H1 (cell line): ENCODE measurements around the gene CAMKK2. TPM values are rescaled to one million over a fixed set of nuclear protein-coding genes. Genes with fewer than 3 reads are reported as not detected.

ENCODE experiments used
- CTCF ChIA-PET: fragments of 300-600 bp; sonication (Branson Sonifier 250); formaldehyde crosslinking; loops from one replicate; lab custom pipeline; 2021; ENCODE audit not compliant: partially characterized antibody; lab: Charles Lee
- POLR2A ChIA-PET: fragments of 300-600 bp; sonication (Branson Sonifier 250); formaldehyde crosslinking; loops from one replicate; lab custom pipeline; 2021; ENCODE audit warnings: inconsistent platforms; ENCODE audit not compliant: partially characterized antibody; lab: Charles Lee
- DNase-seq, 2 experiments: peaks; one replicate each; pipeline versions ENCODE4 v3.0.0 to v3.0.0-alpha.2; 2010 to 2022; ENCODE audit warnings: low spot score in 2 of 2, low read depth in 1 of 2, mixed read lengths in 1 of 2
- FAIRE-seq: peaks from 2 replicates; lab custom pipeline; 2011; peaks lifted over from hg19 to GRCh38; lab: Jason Lieb, UNC
- H2AFZ ChIP-seq: 2 replicates; pipeline ENCODE4 v1.8.1; 2012; ENCODE audit warnings: low read length, inconsistent platforms
- H2AK5ac ChIP-seq: 2 replicates; pipeline ENCODE4 v1.6.1; 2013; ENCODE audit warnings: low read depth, low read length
- H2BK120ac ChIP-seq: replicated peaks from 2 replicates; pipeline ENCODE3; 2013; ENCODE audit warnings: low read depth, low read length, inconsistent platforms
- H2BK12ac ChIP-seq: 2 replicates; pipeline ENCODE4 v1.6.1; 2013; ENCODE audit warnings: low read depth, low read length
- H2BK15ac ChIP-seq: 2 replicates; pipeline ENCODE4 v1.6.1; 2013; ENCODE audit warnings: low read length
- H2BK20ac ChIP-seq: 2 replicates; pipeline ENCODE4 v1.6.1; 2013; ENCODE audit warnings: low read length
- H2BK5ac ChIP-seq: 2 replicates; pipeline ENCODE4 v1.6.1; 2013; ENCODE audit warnings: low read depth, low read length
- H3K14ac ChIP-seq: 2 replicates; pipeline ENCODE4 v1.6.1; 2013; ENCODE audit warnings: inconsistent platforms; ENCODE audit not compliant: insufficient read length
- H3K18ac ChIP-seq: 2 replicates; pipeline ENCODE4 v1.6.1; 2013; ENCODE audit warnings: low read length; ENCODE audit errors: extremely low read depth
- H3K23ac ChIP-seq: 2 replicates; pipeline ENCODE4 v1.6.1; 2013; ENCODE audit warnings: inconsistent platforms; ENCODE audit not compliant: insufficient read length
- H3K23me2 ChIP-seq: 2 replicates; pipeline ENCODE4 v1.6.1; 2013; ENCODE audit warnings: low read depth, low read length
- H3K27ac ChIP-seq: 2 replicates; pipeline ENCODE4 v1.6.1; 2011; ENCODE audit warnings: low read depth, low read length, inconsistent platforms
- H3K27me3 ChIP-seq, 4 experiments: replicated peaks in 1 of 4; 1 replicate in 1 of 4; 2 replicates in 3 of 4; pipeline versions ENCODE4 v1.6.1 to v1.8.1; 2011 to 2013; ENCODE audit warnings: low read length in 3 of 4, mild to moderate bottlenecking in 3 of 4, inconsistent platforms in 2 of 4, mixed read lengths in 2 of 4, moderate library complexity in 1 of 4; ENCODE audit not compliant: control insufficient read depth in 3 of 4, insufficient read depth in 3 of 4; ENCODE audit errors: extremely low read depth in 1 of 4
- H3K36me3 ChIP-seq, 4 experiments: 2 replicates each; pipeline versions ENCODE4 v1.6.1 to v1.8.1; 2011 to 2013; ENCODE audit warnings: mild to moderate bottlenecking in 4 of 4, low read length in 3 of 4, moderate library complexity in 2 of 4, control low read depth in 1 of 4, inconsistent platforms in 1 of 4; ENCODE audit not compliant: insufficient read depth in 4 of 4, control insufficient read depth in 2 of 4
- H3K4ac ChIP-seq: replicated peaks from 2 replicates; pipeline ENCODE3; 2013; ENCODE audit warnings: low read length, low read depth, mixed read lengths, inconsistent platforms; ENCODE audit not compliant: insufficient read length
- H3K4me1 ChIP-seq, 4 experiments: replicated peaks in 1 of 4; 1 replicate in 1 of 4; 2 replicates in 3 of 4; pipeline versions ENCODE4 v1.6.1 to v1.8.1; 2011 to 2013; ENCODE audit warnings: low read length in 3 of 4, inconsistent platforms in 2 of 4, mixed read lengths in 1 of 4; ENCODE audit not compliant: insufficient read depth in 4 of 4, control insufficient read depth in 3 of 4
- H3K4me2 ChIP-seq, 2 experiments: 2 replicates each; pipeline versions ENCODE4 v1.6.1 to v1.8.1; 2011 to 2013; ENCODE audit warnings: low read depth in 2 of 2, low read length in 2 of 2, control low read depth in 1 of 2, inconsistent platforms in 1 of 2, mild to moderate bottlenecking in 1 of 2; ENCODE audit not compliant: insufficient read depth in 1 of 2
- H3K4me3 ChIP-seq, 4 experiments: fragments of 200-600, 300-600 bp in 1 of 4; sonication (generic), shearing (Covaris generic), sonication (Bioruptor Twin) in 1 of 4; 2 replicates each; pipeline versions ENCODE4 v1.5.1 to v1.8.1; 2011 to 2016; ENCODE audit warnings: low read length in 4 of 4, low read depth in 3 of 4, control low read depth in 2 of 4, inconsistent platforms in 2 of 4, mild to moderate bottlenecking in 2 of 4, mixed read lengths in 1 of 4, moderate library complexity in 1 of 4; ENCODE audit not compliant: insufficient read depth in 2 of 4; ENCODE audit errors: extremely low read depth in 1 of 4
- H3K56ac ChIP-seq: replicated peaks from 2 replicates; pipeline ENCODE3; 2013; ENCODE audit warnings: low read depth, mild to moderate bottlenecking, mixed read lengths, low read length, inconsistent platforms; ENCODE audit not compliant: insufficient read length
- H3K79me1 ChIP-seq: 2 replicates; pipeline ENCODE4 v1.6.1; 2013; ENCODE audit warnings: low read depth, low read length, control low read depth
- H3K79me2 ChIP-seq, 2 experiments: 2 replicates each; pipeline versions ENCODE4 v1.6.1 to v1.8.1; 2012 to 2013; ENCODE audit warnings: low read length in 2 of 2, mild to moderate bottlenecking in 2 of 2, inconsistent platforms in 1 of 2; ENCODE audit not compliant: insufficient read depth in 2 of 2, control insufficient read depth in 1 of 2
- H3K9ac ChIP-seq, 4 experiments: replicated peaks in 1 of 4; 1 replicate in 1 of 4; 2 replicates in 3 of 4; pipeline versions ENCODE4 v1.6.1 to v1.8.1; 2011 to 2013; ENCODE audit warnings: low read depth in 3 of 4, low read length in 3 of 4, control low read depth in 2 of 4, mild to moderate bottlenecking in 2 of 4, moderate library complexity in 2 of 4, inconsistent platforms in 1 of 4; ENCODE audit errors: extremely low read depth in 1 of 4
- H3K9me3 ChIP-seq, 2 experiments: 2 replicates each; pipeline versions ENCODE4 v1.6.1 to v1.8.1; 2012 to 2013; ENCODE audit warnings: mild to moderate bottlenecking in 2 of 2, moderate library complexity in 2 of 2, control low read depth in 1 of 2, inconsistent platforms in 1 of 2, low read depth in 1 of 2, low read length in 1 of 2, mixed read lengths in 1 of 2; ENCODE audit not compliant: insufficient read depth in 2 of 2
- H4K20me1 ChIP-seq, 2 experiments: replicated peaks in 1 of 2; 2 replicates each; pipeline versions ENCODE3 to v1.8.1; 2011 to 2013; ENCODE audit warnings: inconsistent platforms in 2 of 2, low read length in 2 of 2, mild to moderate bottlenecking in 1 of 2; ENCODE audit not compliant: insufficient read depth in 2 of 2, control insufficient read depth in 1 of 2
- H4K5ac ChIP-seq: 2 replicates; pipeline ENCODE4 v1.6.1; 2013; ENCODE audit warnings: low read length, low read depth, mixed read lengths, inconsistent platforms; ENCODE audit not compliant: insufficient read length
- H4K8ac ChIP-seq: 2 replicates; pipeline ENCODE4 v1.8.0; 2013; ENCODE audit warnings: mild to moderate bottlenecking, moderate library complexity, low read length, inconsistent platforms; ENCODE audit not compliant: insufficient read depth; ENCODE audit errors: extremely low read depth
- H4K91ac ChIP-seq: replicated peaks from 2 replicates; pipeline ENCODE3; 2013; ENCODE audit warnings: low read length, mixed read lengths, inconsistent platforms; ENCODE audit not compliant: insufficient read length
- BACH1 ChIP-seq: IDR thresholded peaks from 2 replicates; pipeline ENCODE4 v1.6.1; 2012; ENCODE audit warnings: low read length, improper control_type of control experiment
- JUND ChIP-seq: IDR thresholded peaks from 2 replicates; pipeline ENCODE4 v1.6.1; 2011; ENCODE audit warnings: mild to moderate bottlenecking, improper control_type of control experiment, low read length
- KDM4A ChIP-seq: IDR thresholded peaks from one replicate; pipeline ENCODE4 v1.7.1; 2012; ENCODE audit warnings: low read depth, mild to moderate bottlenecking, moderate library complexity, low read length, inconsistent platforms; ENCODE audit not compliant: severe bottlenecking
- KDM5A ChIP-seq: fragments of 200-600 bp; IDR thresholded peaks from 2 replicates; pipeline ENCODE4 v1.7.1; 2012; ENCODE audit warnings: mild to moderate bottlenecking, low read length, inconsistent platforms, mixed read lengths
- POU5F1 ChIP-seq: IDR thresholded peaks from 2 replicates; pipeline ENCODE4 v1.6.1; 2011; ENCODE audit warnings: low read depth, mild to moderate bottlenecking, low read length, moderate library complexity
- SIN3A ChIP-seq, 2 experiments: IDR thresholded peaks in 1 of 2; conservative IDR thresholded peaks in 1 of 2; 2 replicates each; pipeline ENCODE4 v1.6.1; 2011 to 2012; ENCODE audit warnings: low read length in 2 of 2, improper control_type of control experiment in 1 of 2, low read depth in 1 of 2, mild to moderate bottlenecking in 1 of 2
- SRF ChIP-seq: IDR thresholded peaks from 2 replicates; pipeline ENCODE4 v1.6.1; 2011; ENCODE audit warnings: mild to moderate bottlenecking, low read depth, low read length, moderate library complexity
- TAF7 ChIP-seq: optimal IDR thresholded peaks from 2 replicates; pipeline ENCODE3; 2011; ENCODE audit warnings: low read depth, mild to moderate bottlenecking, inconsistent platforms, low read length, moderate library complexity, borderline replicate concordance
- TBP ChIP-seq: IDR thresholded peaks from 2 replicates; pipeline ENCODE4 v1.6.1; 2011; ENCODE audit warnings: low read depth, low read length, improper control_type of control experiment
- WGBS, 2 experiments: shearing (Covaris generic) in 1 of 2; methylation state at CpG; one replicate each; pipeline versions ENCODE4 v1.1.6 to v1.1.7; 2013 to 2015; ENCODE audit warnings: low lambda C conversion rate in 2 of 2, mixed read lengths in 2 of 2, inconsistent platforms in 1 of 2, low coverage in 1 of 2, missing lambda C conversion rate in 1 of 2; ENCODE audit not compliant: insufficient replicate concordance in 2 of 2, insufficient coverage in 1 of 2, insufficient read length in 1 of 2; ENCODE audit errors: extremely low coverage in 1 of 2, missing lambda C conversion rate in 1 of 2; 5-methylcytosine and 5-hydroxymethylcytosine counted together
- polyA plus RNA-seq, 7 experiments: library from polyadenylated mRNA; depleted of rRNA in 3 of 7; stranded (reverse) in 5 of 7; unstranded in 2 of 7; fragments of >200 nt in 5 of 7; fragments of 200-250 nt in 2 of 7; gene quantifications; 1 replicate in 5 of 7; 2 replicates in 1 of 7; 4 replicates in 1 of 7; pipeline versions ENCODE4 v1.2.1 to v1.2.3, GENCODE V29; 2011 to 2013; ENCODE audit warnings: missing spikeins in 2 of 7, mixed read lengths in 2 of 7
- total RNA-seq: library from RNA; stranded (reverse); fragmentation: NEBNext Ultra II Directional; extraction: Animal tissue kit (Norgen Biotek cat#: 25700); gene quantifications from 2 replicates; pipeline ENCODE4 v1.2.1, GENCODE V29; 2021
- TF ChIP-seq, protein P1 (sequence below): IDR thresholded peaks from 2 replicates; pipeline ENCODE4 v1.6.1; 2012; ENCODE audit warnings: low read length, inconsistent platforms

The CAMKK2 gene
- total and polyA plus RNA-seq, 2 of the 8 experiments (the other 6 are each of a cell fraction or from before 2014, with no cell fraction given): 29.6 to 30.6 TPM

DNA sequence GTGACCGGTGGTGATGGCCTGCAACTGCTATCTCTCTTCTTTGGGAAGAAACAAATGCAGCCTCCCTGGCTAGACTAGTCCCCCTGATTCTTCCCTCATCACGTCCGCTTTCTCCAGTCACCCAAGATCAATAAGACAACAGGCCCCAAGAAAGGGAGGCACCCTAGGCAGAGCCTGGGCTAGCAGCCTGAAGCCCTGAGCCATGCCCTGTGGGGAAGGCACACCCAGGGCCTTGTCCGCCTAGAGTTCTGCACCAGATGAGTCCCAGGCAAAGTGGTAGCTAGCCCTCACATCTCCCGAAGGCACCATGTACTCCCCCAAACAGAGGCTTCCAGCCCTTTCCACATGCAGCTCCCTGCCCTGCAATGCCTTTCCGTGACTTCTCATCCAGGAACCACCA is 35.1 kb downstream of the CAMKK2 start:
- WGBS, 2 experiments: 91% methylated on average over 6 of the region's 6 CpGs; no CpG with 5 or more reads in 1 of the 2 experiments
- no peak overlapping the region for H2AFZ ChIP-seq
- H3K23me2 ChIP-seq: no peaks in the 10 kb centered on the region
- ChIA-PET POLR2A (interaction anchor here (0.7 kb wide), 1 partner anchor 10 kb away, joined by 3 read pairs; no protein-coding TSS in a partner anchor), CTCF (interaction anchor here (0.6 to 0.9 kb wide), 3 partner anchors 9 to 130 kb away, joined by 3 read pairs; no protein-coding TSS in a partner anchor)
- H3K18ac ChIP-seq: no peak overlapping the region
- no peak overlapping the region for H2BK120ac ChIP-seq
- FAIRE-seq (no peak), DNase-seq (no peak)
- no peak overlapping the region for H3K14ac ChIP-seq
- H2BK5ac ChIP-seq: no peak overlapping the region
- no peak overlapping the region for H3K27ac ChIP-seq
- TF ChIP-seq POU5F1 (no peak), TAF7 (no peak), JUND (no peak), BACH1 (no peak), KDM5A (no peak), SIN3A (conservative IDR thresholded peaks at IDR 0.05 in 1 of 2, IDR thresholded peaks at IDR 0.05 in 1 of 2; ENCODE audit: low read depth in 1 of 2, low read length in 2 of 2) (no peak), SRF (no peak), TBP (no peak), KDM4A (no peak)
- TF ChIP-seq, protein P1, sequence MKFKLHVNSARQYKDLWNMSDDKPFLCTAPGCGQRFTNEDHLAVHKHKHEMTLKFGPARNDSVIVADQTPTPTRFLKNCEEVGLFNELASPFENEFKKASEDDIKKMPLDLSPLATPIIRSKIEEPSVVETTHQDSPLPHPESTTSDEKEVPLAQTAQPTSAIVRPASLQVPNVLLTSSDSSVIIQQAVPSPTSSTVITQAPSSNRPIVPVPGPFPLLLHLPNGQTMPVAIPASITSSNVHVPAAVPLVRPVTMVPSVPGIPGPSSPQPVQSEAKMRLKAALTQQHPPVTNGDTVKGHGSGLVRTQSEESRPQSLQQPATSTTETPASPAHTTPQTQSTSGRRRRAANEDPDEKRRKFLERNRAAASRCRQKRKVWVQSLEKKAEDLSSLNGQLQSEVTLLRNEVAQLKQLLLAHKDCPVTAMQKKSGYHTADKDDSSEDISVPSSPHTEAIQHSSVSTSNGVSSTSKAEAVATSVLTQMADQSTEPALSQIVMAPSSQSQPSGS: no peak
- no peaks in the 10 kb centered on the region for H3K79me1 ChIP-seq
- no peak overlapping the region; the same call in 1 of the 2 replicates for H4K8ac ChIP-seq
- no peaks in the 10 kb centered on the region for H3K4me1 ChIP-seq
- H3K36me3 ChIP-seq: peaks cover 3 to 8% (median 5%) of the 10 kb centered on the region in 4 experiments; a peak in 4 of 8 replicates
- H4K91ac ChIP-seq: no peak overlapping the region
- H2AK5ac ChIP-seq: no peak overlapping the region
- H2BK15ac ChIP-seq: no peak overlapping the region
- no peaks in the 10 kb centered on the region for H3K27me3 ChIP-seq
- H3K9me3 ChIP-seq: no peaks in the 10 kb centered on the region
- H3K23ac ChIP-seq: no peak overlapping the region
- no peaks in the 10 kb centered on the region for H4K20me1 ChIP-seq
- no peak overlapping the region for H3K4ac ChIP-seq
- no peak overlapping the region for H3K4me2 ChIP-seq
- no peak overlapping the region for H3K56ac ChIP-seq
- no peak overlapping the region for H3K4me3 ChIP-seq
- H3K79me2 ChIP-seq: no peaks in the 10 kb centered on the region
- no peak overlapping the region for H2BK20ac ChIP-seq
- H3K9ac ChIP-seq: no peak overlapping the region
- H2BK12ac ChIP-seq: no peak overlapping the region
- H4K5ac ChIP-seq: no peak overlapping the region
